ENCODE results near the gene CLCN4. TPM values are rescaled to one million over a fixed set of nuclear protein-coding genes. Genes with fewer than 3 reads are reported as not detected.

The CLCN4 gene
- total RNA-seq, 2 experiments from 2014 or later: not detected

GRCh38 chrX:10240918-10241317, 84.1 kb downstream of the CLCN4 start:
- no peaks in the 10 kb centered on the region for H3K9me3 Mint-ChIP-seq
- CTCF ChIA-PET: no interaction called here
- H3K4me1 Mint-ChIP-seq (ENCODE audit: low read depth): no peaks in the 10 kb centered on the region
- intact Hi-C loops (cut with micrococcal nuclease): no loop called here
- no peaks in the 10 kb centered on the region for H3K27me3 Mint-ChIP-seq (ENCODE audit: low read depth)
- H3K27ac Mint-ChIP-seq: no peak overlapping the region
- H3K36me3 Mint-ChIP-seq (ENCODE audit: low read depth): no peaks in the 10 kb centered on the region
- H3K4me3 Mint-ChIP-seq: no peak overlapping the region
- no peak for DNase-seq

- Mint-ChIP-seq H3K27me3 (ENCODE audit: low read depth) (no peaks in the 10 kb centered on the region), H3K36me3 (ENCODE audit: low read depth) (no peaks in the 10 kb centered on the region)
Observed at GRCh38 chrX:10242026-10242425, 85.3 kb downstream of the CLCN4 start.

GRCh38 chrX:10243106-10243505, 86.3 kb downstream of the CLCN4 start:
- Mint-ChIP-seq H3K4me3 (no peak overlapping the region), H3K27ac (no peak overlapping the region), H3K4me1 (ENCODE audit: low read depth) (no peaks in the 10 kb centered on the region), H3K36me3 (ENCODE audit: low read depth) (no peaks in the 10 kb centered on the region), H3K9me3 (no peaks in the 10 kb centered on the region), H3K27me3 (ENCODE audit: low read depth) (no peaks in the 10 kb centered on the region)
- DNase-seq: no peak
- CTCF ChIA-PET: no interaction called here
- intact Hi-C loops (cut with micrococcal nuclease): no loop called here

More at GRCh38 chrX:10242026-10242425, 85.3 kb downstream of the CLCN4 start:
- intact Hi-C loops (cut with micrococcal nuclease): no loop called here
- Mint-ChIP-seq H3K4me1 (ENCODE audit: low read depth) (no peaks in the 10 kb centered on the region), H3K27ac (no peak overlapping the region), H3K4me3 (no peak overlapping the region), H3K9me3 (no peaks in the 10 kb centered on the region)
- no peak for DNase-seq
- CTCF ChIA-PET: no interaction called here

- H3K27ac Mint-ChIP-seq: no peak overlapping the region
- intact Hi-C loops (cut with micrococcal nuclease): no loop called here
- CTCF ChIA-PET: no interaction called here
- no peaks in the 10 kb centered on the region for H3K36me3 Mint-ChIP-seq (ENCODE audit: low read depth)
- H3K4me3 Mint-ChIP-seq: no peak overlapping the region
- H3K4me1 Mint-ChIP-seq (ENCODE audit: low read depth): no peaks in the 10 kb centered on the region
- H3K9me3 Mint-ChIP-seq: peaks cover 3% of the 10 kb centered on the region
- DNase-seq: no peak
- no peaks in the 10 kb centered on the region for H3K27me3 Mint-ChIP-seq (ENCODE audit: low read depth)
Observed at GRCh38 chrX:10244915-10245622, 88.3 kb downstream of the CLCN4 start.

GRCh38 chrX:10245886-10246285, 89.1 kb downstream of the CLCN4 start:
- H3K36me3 Mint-ChIP-seq (ENCODE audit: low read depth): no peaks in the 10 kb centered on the region
- H3K9me3 Mint-ChIP-seq: peaks cover 3% of the 10 kb centered on the region
- intact Hi-C loops (cut with micrococcal nuclease): no loop called here
- CTCF ChIA-PET: no interaction called here
- no peak for DNase-seq
- no peak overlapping the region for H3K4me3 Mint-ChIP-seq
- H3K27ac Mint-ChIP-seq: no peak overlapping the region
- no peaks in the 10 kb centered on the region for H3K27me3 Mint-ChIP-seq (ENCODE audit: low read depth)
- no peaks in the 10 kb centered on the region for H3K4me1 Mint-ChIP-seq (ENCODE audit: low read depth)

- Mint-ChIP-seq H3K36me3 (ENCODE audit: low read depth) (no peaks in the 10 kb centered on the region), H3K4me3 (no peak overlapping the region), H3K4me1 (ENCODE audit: low read depth) (no peaks in the 10 kb centered on the region), H3K27me3 (ENCODE audit: low read depth) (no peaks in the 10 kb centered on the region), H3K27ac (no peak overlapping the region), H3K9me3 (peaks cover 3% of the 10 kb centered on the region)
- CTCF ChIA-PET: interaction anchor here (1.6 kb wide), 1 partner anchor 56 kb away, joined by 3 read pairs; no protein-coding TSS in a partner anchor
- intact Hi-C loops (cut with micrococcal nuclease): no loop called here
- no peak for DNase-seq
Observed at GRCh38 chrX:10246297-10246696, 89.5 kb downstream of the CLCN4 start.

GRCh38 chrX:10246846-10247245, 90.1 kb downstream of the CLCN4 start:
- Mint-ChIP-seq H3K4me1 (ENCODE audit: low read depth) (no peaks in the 10 kb centered on the region), H3K9me3 (peaks cover 3% of the 10 kb centered on the region), H3K27me3 (ENCODE audit: low read depth) (no peaks in the 10 kb centered on the region), H3K4me3 (no peak overlapping the region), H3K36me3 (ENCODE audit: low read depth) (no peaks in the 10 kb centered on the region), H3K27ac (no peak overlapping the region)
- no peak for DNase-seq
- intact Hi-C loops (cut with micrococcal nuclease): no loop called here
- CTCF ChIA-PET: interaction anchor here (0.6 to 1.6 kb wide), 2 partner anchors 8 to 57 kb away, joined by 3 read pairs; no protein-coding TSS in a partner anchor

GRCh38 chrX:10254739-10255138, 98.0 kb downstream of the CLCN4 start:
- Mint-ChIP-seq H3K4me3 (no peak overlapping the region), H3K27me3 (ENCODE audit: low read depth) (no peaks in the 10 kb centered on the region), H3K27ac (no peak overlapping the region), H3K4me1 (ENCODE audit: low read depth) (no peaks in the 10 kb centered on the region), H3K36me3 (ENCODE audit: low read depth) (no peaks in the 10 kb centered on the region), H3K9me3 (no peaks in the 10 kb centered on the region)
- CTCF ChIA-PET: no interaction called here
- DNase-seq: no peak
- intact Hi-C loops (cut with micrococcal nuclease): no loop called here

GRCh38 chrX:10259716-10260115, 102.9 kb downstream of the CLCN4 start:
- Mint-ChIP-seq H3K9me3 (no peaks in the 10 kb centered on the region), H3K27ac (no peak overlapping the region), H3K4me3 (no peak overlapping the region), H3K27me3 (ENCODE audit: low read depth) (no peaks in the 10 kb centered on the region), H3K4me1 (ENCODE audit: low read depth) (no peaks in the 10 kb centered on the region), H3K36me3 (ENCODE audit: low read depth) (no peaks in the 10 kb centered on the region)
- CTCF ChIA-PET: interaction anchor here (0.6 kb wide), 1 partner anchor 1298 kb away, joined by 3 read pairs; no protein-coding TSS in a partner anchor
- intact Hi-C loops (cut with micrococcal nuclease): no loop called here
- no peak for DNase-seq

GRCh38 chrX:10265775-10266174, 109.0 kb downstream of the CLCN4 start:
- no peak overlapping the region for H3K27ac Mint-ChIP-seq
- intact Hi-C loops (cut with micrococcal nuclease): no loop called here
- no peak overlapping the region for H3K4me3 Mint-ChIP-seq
- no peak for DNase-seq
- no peaks in the 10 kb centered on the region for H3K4me1 Mint-ChIP-seq (ENCODE audit: low read depth)
- H3K9me3 Mint-ChIP-seq: no peaks in the 10 kb centered on the region
- no peaks in the 10 kb centered on the region for H3K36me3 Mint-ChIP-seq (ENCODE audit: low read depth)
- CTCF ChIA-PET: no interaction called here
- H3K27me3 Mint-ChIP-seq (ENCODE audit: low read depth): no peaks in the 10 kb centered on the region

- no peak for DNase-seq
- Mint-ChIP-seq H3K27ac (no peak overlapping the region), H3K9me3 (no peaks in the 10 kb centered on the region), H3K27me3 (ENCODE audit: low read depth) (no peaks in the 10 kb centered on the region), H3K4me1 (ENCODE audit: low read depth) (no peaks in the 10 kb centered on the region), H3K4me3 (no peak overlapping the region), H3K36me3 (ENCODE audit: low read depth) (no peaks in the 10 kb centered on the region)
- intact Hi-C loops (cut with micrococcal nuclease): no loop called here
- CTCF ChIA-PET: no interaction called here
Observed at GRCh38 chrX:10278716-10279115, 121.9 kb downstream of the CLCN4 start.

- intact Hi-C loops (cut with micrococcal nuclease): no loop called here
- Mint-ChIP-seq H3K9me3 (no peaks in the 10 kb centered on the region), H3K4me3 (no peak overlapping the region), H3K36me3 (ENCODE audit: low read depth) (no peaks in the 10 kb centered on the region), H3K4me1 (ENCODE audit: low read depth) (no peaks in the 10 kb centered on the region), H3K27me3 (ENCODE audit: low read depth) (no peaks in the 10 kb centered on the region), H3K27ac (no peak overlapping the region)
- no peak for DNase-seq
- CTCF ChIA-PET: no interaction called here
Observed at GRCh38 chrX:10280071-10280470, 123.3 kb downstream of the CLCN4 start.

- Mint-ChIP-seq H3K4me3 (no peak overlapping the region), H3K27me3 (ENCODE audit: low read depth) (no peaks in the 10 kb centered on the region), H3K36me3 (ENCODE audit: low read depth) (no peaks in the 10 kb centered on the region), H3K4me1 (ENCODE audit: low read depth) (no peaks in the 10 kb centered on the region), H3K9me3 (no peaks in the 10 kb centered on the region), H3K27ac (no peak overlapping the region)
- CTCF ChIA-PET: no interaction called here
- DNase-seq: no peak
- intact Hi-C loops (cut with micrococcal nuclease): no loop called here
Observed at GRCh38 chrX:10282490-10282889, 125.7 kb downstream of the CLCN4 start.
